Peyer's patch (tissue), 4 donors: ENCODE results near the gene SLC1A2.

Experiments
- CTCF ChIP-seq, 6 experiments: fragments of 450-650 bp in 4 of 6; fragments of 200-600 bp in 2 of 6; sonication (generic) in 1 of 6; IDR thresholded peaks; one replicate each; pipeline ENCODE4 v1.5.1; 2017 to 2019; ENCODE audit warnings: antibody characterized with exemption in 6 of 6, mild to moderate bottlenecking in 3 of 6, moderate library complexity in 1 of 6
- POLR2A ChIP-seq, 2 donors: fragments of 450-650 bp; IDR thresholded peaks; one replicate each; pipeline ENCODE4 v1.5.1; 2017; ENCODE audit warnings: antibody characterized with exemption in 2 of 2, mild to moderate bottlenecking in 2 of 2, moderate library complexity in 2 of 2

- TF ChIP-seq POLR2A (IDR thresholded peaks at IDR 0.05) (no peak), CTCF (IDR thresholded peaks at IDR 0.05) (no peak)
These were observed 125.7 kb downstream of the SLC1A2 start for GRCh38 chr11:35293699-35294098.
